Measurements from ENCODE around the gene SPATA31D1.

The SPATA31D1 gene

GRCh38 chr9:81979196-81979595, 9.4 kb upstream of the SPATA31D1 start:
- no peaks in the 10 kb centered on the region for H3K9me3 ChIP-seq (replicated peaks; ENCODE audit: insufficient read depth, low read length)
- no peaks in the 10 kb centered on the region for H3F3A ChIP-seq (ENCODE audit: insufficient read depth, low read length)
- no peaks in the 10 kb centered on the region for H3K27me3 ChIP-seq (replicated peaks; ENCODE audit: insufficient read depth, low read length)
- DNase-seq: no peak
- no peak overlapping the region for H3K27ac ChIP-seq (ENCODE audit: low read length)
- H3K79me2 ChIP-seq (ENCODE audit: low read length): no peaks in the 10 kb centered on the region
- H3K9me2 ChIP-seq (replicated peaks; ENCODE audit: insufficient read depth, low read length): no peaks in the 10 kb centered on the region
- H3K4me2 ChIP-seq (ENCODE audit: low read depth, low read length): no peak overlapping the region
- no peaks in the 10 kb centered on the region for H3K4me1 ChIP-seq (ENCODE audit: low read length)
- H3K4me3 ChIP-seq (ENCODE audit: low read length): no peak overlapping the region
- no peaks in the 10 kb centered on the region for H3K36me3 ChIP-seq (replicated peaks; ENCODE audit: insufficient read depth, low read length)
- TF ChIP-seq CTCF (IDR thresholded peaks at IDR 0.05; ENCODE audit: low read length): no peak
- TF ChIP-seq EZH2 (optimal IDR thresholded peaks at IDR 0.05; ENCODE audit: low read depth, low read length): no peak
- TF ChIP-seq EZH2phosphoT487 (IDR thresholded peaks at IDR 0.05; ENCODE audit: low read length): no peak
- no peak overlapping the region for H2AFZ ChIP-seq (ENCODE audit: low read length)
- H3K9ac ChIP-seq (ENCODE audit: low read length): no peak overlapping the region
- no peaks in the 10 kb centered on the region for H4K20me1 ChIP-seq (ENCODE audit: insufficient read depth, low read length)

- H4K20me1 ChIP-seq (ENCODE audit: insufficient read depth, low read length): no peaks in the 10 kb centered on the region
- H3K79me2 ChIP-seq (ENCODE audit: low read length): no peaks in the 10 kb centered on the region
- no peak overlapping the region for H3K4me2 ChIP-seq (ENCODE audit: low read depth, low read length)
- no peaks in the 10 kb centered on the region for H3K27me3 ChIP-seq (replicated peaks; ENCODE audit: insufficient read depth, low read length)
- no peaks in the 10 kb centered on the region for H3K9me3 ChIP-seq (replicated peaks; ENCODE audit: insufficient read depth, low read length)
- H3K4me3 ChIP-seq (ENCODE audit: low read length): no peak overlapping the region
- H3F3A ChIP-seq (ENCODE audit: insufficient read depth, low read length): no peaks in the 10 kb centered on the region
- TF ChIP-seq CTCF (IDR thresholded peaks at IDR 0.05; ENCODE audit: low read length) (no peak), EZH2phosphoT487 (IDR thresholded peaks at IDR 0.05; ENCODE audit: low read length) (no peak), EZH2 (optimal IDR thresholded peaks at IDR 0.05; ENCODE audit: low read depth, low read length) (no peak)
- DNase-seq: no peak
- H2AFZ ChIP-seq (ENCODE audit: low read length): no peak overlapping the region
- H3K4me1 ChIP-seq (ENCODE audit: low read length): no peaks in the 10 kb centered on the region
- H3K9ac ChIP-seq (ENCODE audit: low read length): no peak overlapping the region
- H3K27ac ChIP-seq (ENCODE audit: low read length): no peak overlapping the region
- no peaks in the 10 kb centered on the region for H3K36me3 ChIP-seq (replicated peaks; ENCODE audit: insufficient read depth, low read length)
- H3K9me2 ChIP-seq (replicated peaks; ENCODE audit: insufficient read depth, low read length): no peaks in the 10 kb centered on the region
These were observed 8.0 kb upstream of the SPATA31D1 start for GRCh38 chr9:81980568-81980967.

- Histone ChIP-seq H3F3A (ENCODE audit: insufficient read depth, low read length) (no peaks in the 10 kb centered on the region), H3K27me3 (replicated peaks; ENCODE audit: insufficient read depth, low read length) (no peaks in the 10 kb centered on the region), H3K36me3 (replicated peaks; ENCODE audit: insufficient read depth, low read length) (no peaks in the 10 kb centered on the region), H3K79me2 (ENCODE audit: low read length) (no peaks in the 10 kb centered on the region), H2AFZ (ENCODE audit: low read length) (no peak overlapping the region), H3K9me2 (replicated peaks; ENCODE audit: insufficient read depth, low read length) (no peaks in the 10 kb centered on the region), H3K4me3 (ENCODE audit: low read length) (no peak overlapping the region), H3K9ac (ENCODE audit: low read length) (no peak overlapping the region), H3K9me3 (replicated peaks; ENCODE audit: insufficient read depth, low read length) (no peaks in the 10 kb centered on the region), H3K27ac (ENCODE audit: low read length) (no peak overlapping the region), H4K20me1 (ENCODE audit: insufficient read depth, low read length) (no peaks in the 10 kb centered on the region), H3K4me1 (ENCODE audit: low read length) (no peaks in the 10 kb centered on the region), H3K4me2 (ENCODE audit: low read depth, low read length) (no peak overlapping the region)
- DNase-seq: no peak
- TF ChIP-seq EZH2 (optimal IDR thresholded peaks at IDR 0.05; ENCODE audit: low read depth, low read length) (no peak), CTCF (IDR thresholded peaks at IDR 0.05; ENCODE audit: low read length) (no peak), EZH2phosphoT487 (IDR thresholded peaks at IDR 0.05; ENCODE audit: low read length) (no peak)
These were observed 6.7 kb upstream of the SPATA31D1 start for GRCh38 chr9:81981883-81982282.

Measured in MM.1S (cell line).